Measurements from ENCODE around the gene LRRC31. TPM values are rescaled to one million over a fixed set of nuclear protein-coding genes. Genes with fewer than 3 reads are reported as not detected.

The LRRC31 gene
- total and polyA plus RNA-seq, 2 of the 8 experiments (the other 6 are each of a cell fraction or from before 2014, with no cell fraction given) = not detected

DNA sequence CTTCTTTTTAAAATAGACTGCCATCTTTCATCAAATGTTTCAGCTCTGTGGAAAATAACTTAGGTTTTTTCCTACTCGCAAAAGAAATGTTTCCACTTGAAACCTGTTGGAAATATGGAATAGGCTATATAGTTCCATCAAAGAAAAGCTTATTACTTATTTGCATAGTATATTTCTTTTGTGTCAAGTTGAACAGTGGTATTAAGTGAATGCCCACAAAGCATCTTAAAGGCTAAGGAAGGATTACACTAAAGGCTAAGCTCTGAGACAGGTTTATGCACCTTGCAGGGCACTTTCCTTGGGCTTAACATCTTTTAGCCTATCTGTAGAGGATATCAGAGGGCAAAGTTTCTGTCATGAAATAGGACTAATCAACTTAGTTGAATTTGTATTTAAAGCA, 41.5 kb upstream of the LRRC31 start, which contains the start of gene SAMD7:
TSS of gene SAMD7 (plus strand) at position 301 of the 400 bp plus-strand sequence. CDS start 7,927 bp downstream, outside the sequence.
- Histone ChIP-seq H3K18ac (ENCODE audit: extremely low read depth, low read length) (no peak within 1 kb of the TSS), H3K4me3 (ENCODE audit: extremely low read depth in 1 of 4, insufficient read depth in 2 of 4, low read depth in 3 of 4, low read length in 4 of 4) (no peak within 1 kb of the TSS), H3K79me2 (ENCODE audit: control insufficient read depth in 1 of 2, insufficient read depth in 2 of 2, low read length in 2 of 2) (no peaks in the 10 kb centered on the region), H4K5ac (ENCODE audit: insufficient read length, low read depth, low read length) (no peak within 1 kb of the TSS), H2AFZ (ENCODE audit: low read length) (no peak within 1 kb of the TSS), H3K23me2 (ENCODE audit: low read depth, low read length) (no peaks in the 10 kb centered on the region; the same call in 1 of the 2 replicates), H2BK15ac (ENCODE audit: low read length) (no peak within 1 kb of the TSS), H3K9me3 (ENCODE audit: insufficient read depth in 2 of 2, low read depth in 1 of 2, low read length in 1 of 2) (0 out of 4 replicates have a peak, but pooled peaks cover 0 to 3% of the 10 kb centered on the region in 2 experiments), H3K27ac (ENCODE audit: low read depth, low read length) (no peak within 1 kb of the TSS), H3K23ac (ENCODE audit: insufficient read length) (no peak within 1 kb of the TSS), H3K4me2 (ENCODE audit: insufficient read depth in 1 of 2, low read depth in 2 of 2, low read length in 2 of 2) (no peak within 1 kb of the TSS), H3K14ac (ENCODE audit: insufficient read length) (no peak within 1 kb of the TSS), H4K91ac (replicated peaks; ENCODE audit: insufficient read length, low read length) (no peak within 1 kb of the TSS), H3K9ac (replicated peaks in 1 of 4; ENCODE audit: extremely low read depth in 1 of 4, low read depth in 3 of 4, low read length in 3 of 4) (no peak within 1 kb of the TSS), H2BK5ac (ENCODE audit: low read depth, low read length) (no peak within 1 kb of the TSS), H3K56ac (replicated peaks; ENCODE audit: insufficient read length, low read depth, low read length) (no peak within 1 kb of the TSS), H4K8ac (ENCODE audit: extremely low read depth, insufficient read depth, low read length) (no peak within 1 kb of the TSS), H2BK120ac (replicated peaks; ENCODE audit: low read depth, low read length) (no peak within 1 kb of the TSS), H3K79me1 (ENCODE audit: low read depth, low read length) (no peaks in the 10 kb centered on the region), H2BK12ac (ENCODE audit: low read depth, low read length) (no peak within 1 kb of the TSS), H3K36me3 (ENCODE audit: control insufficient read depth in 2 of 4, insufficient read depth in 4 of 4, low read length in 3 of 4) (no peaks in the 10 kb centered on the region), H3K4me1 (replicated peaks in 1 of 4; ENCODE audit: control insufficient read depth in 3 of 4, insufficient read depth in 4 of 4, low read length in 3 of 4) (peaks cover 0 to 3% (median 0%) of the 10 kb centered on the region in 4 experiments; a peak in 1 of 7 replicates), H4K20me1 (replicated peaks in 1 of 2; ENCODE audit: control insufficient read depth in 1 of 2, insufficient read depth in 2 of 2, low read length in 2 of 2) (no peaks in the 10 kb centered on the region), H3K27me3 (replicated peaks in 1 of 4; ENCODE audit: control insufficient read depth in 3 of 4, extremely low read depth in 1 of 4, insufficient read depth in 3 of 4, low read length in 3 of 4) (peaks cover 0 to 1% (median 0%) of the 10 kb centered on the region in 4 experiments; a peak in 1 of 7 replicates), H3K4ac (replicated peaks; ENCODE audit: insufficient read length, low read depth, low read length) (no peak within 1 kb of the TSS), H2AK5ac (ENCODE audit: low read depth, low read length) (no peak within 1 kb of the TSS), H2BK20ac (ENCODE audit: low read length) (no peak within 1 kb of the TSS)
- no peak for FAIRE-seq
- TF ChIP-seq BRCA1 (IDR thresholded peaks at IDR 0.05; ENCODE audit: low read depth, low read length) (no peak), TAF1 (IDR thresholded peaks at IDR 0.05; ENCODE audit: low read depth, low read length) (no peak), ZNF274 (IDR thresholded peaks at IDR 0.05; ENCODE audit: borderline replicate concordance, extremely low read depth, low read length) (no peak)
- ChIA-PET CTCF (ENCODE audit: partially characterized antibody) (interaction anchor here (0.9 to 1.7 kb wide), 2 partner anchors 49 to 75 kb away, joined by 3 read pairs; no protein-coding TSS in a partner anchor), POLR2A (ENCODE audit: partially characterized antibody) (no interaction called here)
- WGBS, 2 experiments (ENCODE audit: extremely low coverage in 1 of 2, insufficient coverage in 1 of 2, insufficient read length in 1 of 2, insufficient replicate concordance in 2 of 2, low coverage in 1 of 2, low lambda C conversion rate in 2 of 2, missing lambda C conversion rate in 1 of 2) = 100% methylated on average over 1 of the region's 1 CpG; no CpG with 5 or more reads in 1 of the 2 experiments
- no peak for DNase-seq (ENCODE audit: low read depth in 1 of 2, low spot score in 2 of 2)
